D721Med (cell line): Measurements from ENCODE around the gene UCK2.

ENCODE experiments used
- DNase-seq: peaks from one replicate; pipeline ENCODE4 v3.0.0; 2011; ENCODE audit warnings: low spot score; ENCODE audit not compliant: insufficient read length
- FAIRE-seq: peaks from 2 replicates; lab custom pipeline; 2011; peaks lifted over from hg19 to GRCh38; lab: Jason Lieb, UNC
- TF ChIP-seq, protein P1 (sequence below): IDR thresholded peaks from 2 replicates; pipeline ENCODE4 v1.5.1; 2012; ENCODE audit warnings: mild to moderate bottlenecking, control low read depth; ENCODE audit not compliant: insufficient read depth; ENCODE audit errors: missing control alignments

UCK2 gene

DNA sequence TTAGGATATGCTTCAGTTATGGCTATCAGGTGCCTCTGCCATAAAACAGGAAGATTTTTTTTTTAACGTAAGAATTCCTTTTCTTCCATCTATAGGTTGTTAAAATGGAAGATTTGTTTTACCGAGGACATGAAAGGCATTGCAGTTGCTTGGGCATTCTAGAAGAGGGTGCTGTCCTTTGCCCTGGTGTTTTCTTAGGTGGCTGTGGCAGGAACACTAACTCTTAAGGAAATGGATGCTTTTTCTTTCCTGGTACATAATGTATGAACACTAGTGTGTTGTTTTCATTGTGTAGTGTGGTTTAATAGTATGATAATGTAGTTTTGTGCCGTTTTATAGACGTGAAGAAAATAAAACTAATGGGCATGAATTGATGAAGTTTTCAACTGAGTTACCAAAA is 47.2 kb downstream of the UCK2 start:
- TF ChIP-seq, protein P1, sequence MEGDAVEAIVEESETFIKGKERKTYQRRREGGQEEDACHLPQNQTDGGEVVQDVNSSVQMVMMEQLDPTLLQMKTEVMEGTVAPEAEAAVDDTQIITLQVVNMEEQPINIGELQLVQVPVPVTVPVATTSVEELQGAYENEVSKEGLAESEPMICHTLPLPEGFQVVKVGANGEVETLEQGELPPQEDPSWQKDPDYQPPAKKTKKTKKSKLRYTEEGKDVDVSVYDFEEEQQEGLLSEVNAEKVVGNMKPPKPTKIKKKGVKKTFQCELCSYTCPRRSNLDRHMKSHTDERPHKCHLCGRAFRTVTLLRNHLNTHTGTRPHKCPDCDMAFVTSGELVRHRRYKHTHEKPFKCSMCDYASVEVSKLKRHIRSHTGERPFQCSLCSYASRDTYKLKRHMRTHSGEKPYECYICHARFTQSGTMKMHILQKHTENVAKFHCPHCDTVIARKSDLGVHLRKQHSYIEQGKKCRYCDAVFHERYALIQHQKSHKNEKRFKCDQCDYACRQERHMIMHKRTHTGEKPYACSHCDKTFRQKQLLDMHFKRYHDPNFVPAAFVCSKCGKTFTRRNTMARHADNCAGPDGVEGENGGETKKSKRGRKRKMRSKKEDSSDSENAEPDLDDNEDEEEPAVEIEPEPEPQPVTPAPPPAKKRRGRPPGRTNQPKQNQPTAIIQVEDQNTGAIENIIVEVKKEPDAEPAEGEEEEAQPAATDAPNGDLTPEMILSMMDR, result no peak
- no peak for FAIRE-seq
- no peak for DNase-seq

DNA sequence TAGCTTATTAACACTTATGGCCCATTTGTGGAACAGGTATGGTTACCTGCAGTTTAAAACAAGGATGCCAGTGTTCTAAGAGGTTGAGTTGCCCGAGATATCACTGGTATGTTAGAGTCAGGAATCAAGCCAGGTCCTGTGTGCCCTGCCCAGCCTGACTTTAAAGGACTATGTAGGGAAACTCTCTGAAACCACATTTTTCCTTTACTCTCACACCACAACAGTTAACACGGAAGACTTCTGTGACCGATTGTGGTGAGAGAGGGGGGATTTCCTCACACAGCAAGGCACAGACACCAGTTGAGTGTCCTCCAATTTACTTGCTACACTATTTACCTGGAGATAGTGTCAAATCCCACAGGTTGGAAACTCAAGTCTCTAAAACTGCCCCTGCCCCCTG is 47.8 kb downstream of the UCK2 start:
- FAIRE-seq (no peak), DNase-seq (no peak)
- TF ChIP-seq, protein P1, result no peak

DNA sequence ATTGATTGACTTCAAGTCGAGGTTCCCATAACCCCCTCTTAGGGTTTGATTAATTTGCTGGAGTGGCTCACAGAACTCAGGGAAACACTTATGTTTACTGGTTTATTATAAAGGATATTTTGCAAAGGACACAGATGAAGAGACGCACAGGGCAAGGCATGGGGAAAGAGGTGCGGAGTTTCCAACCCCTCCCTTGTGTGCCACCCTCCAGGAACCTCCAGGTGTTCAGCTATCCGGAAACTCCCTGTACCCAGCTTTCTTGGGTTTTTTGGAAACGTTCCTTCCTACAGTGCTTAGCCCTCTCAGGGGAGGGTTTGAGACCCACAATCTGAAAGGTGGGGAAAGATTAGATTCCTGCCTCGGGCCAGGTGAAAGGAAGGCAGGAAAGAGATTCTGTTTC is 48.2 kb downstream of the UCK2 start:
- no peak for DNase-seq
- FAIRE-seq, result no peak
- TF ChIP-seq, protein P1, result no peak

DNA sequence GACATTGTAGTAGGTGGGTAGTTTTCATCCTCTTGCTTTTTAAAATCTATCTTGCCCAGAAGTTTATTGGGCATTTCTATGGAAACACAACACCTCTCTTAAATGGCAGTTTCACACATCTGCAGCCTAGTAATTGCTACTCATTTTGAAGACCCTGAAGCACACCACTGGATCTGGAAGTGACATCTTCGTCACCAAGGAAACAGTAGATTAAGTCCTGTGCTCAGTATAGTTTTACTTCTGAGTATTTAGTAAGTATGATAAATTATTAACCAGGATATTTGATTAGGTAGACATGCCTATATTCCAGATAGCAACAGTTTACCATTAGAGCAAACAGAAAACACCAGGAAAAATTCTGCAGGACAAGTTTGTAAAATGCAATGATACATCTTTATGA is 48.7 kb downstream of the UCK2 start:
- TF ChIP-seq, protein P1, result no peak
- FAIRE-seq, result no peak
- no peak for DNase-seq

DNA sequence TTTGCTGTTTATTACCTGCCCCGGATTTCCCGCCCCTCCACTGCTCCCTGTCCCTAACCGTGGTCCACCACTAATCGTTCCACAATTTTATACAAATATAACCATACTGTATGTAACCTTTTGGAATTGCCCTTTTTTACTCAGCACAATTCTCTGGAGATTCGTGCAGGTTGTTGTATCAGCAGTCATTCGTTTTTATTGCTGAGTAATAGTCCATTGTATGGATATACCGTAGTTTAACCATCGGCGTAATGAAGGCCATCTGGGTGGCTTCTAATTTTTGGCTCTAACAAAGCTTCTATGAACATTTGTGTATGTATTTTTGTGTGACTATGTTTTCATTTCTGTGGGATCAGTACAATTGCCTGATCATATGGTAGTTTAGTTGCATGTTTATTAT is 50.0 kb downstream of the UCK2 start:
- FAIRE-seq (no peak), DNase-seq (no peak)
- TF ChIP-seq, protein P1, result no peak

DNA sequence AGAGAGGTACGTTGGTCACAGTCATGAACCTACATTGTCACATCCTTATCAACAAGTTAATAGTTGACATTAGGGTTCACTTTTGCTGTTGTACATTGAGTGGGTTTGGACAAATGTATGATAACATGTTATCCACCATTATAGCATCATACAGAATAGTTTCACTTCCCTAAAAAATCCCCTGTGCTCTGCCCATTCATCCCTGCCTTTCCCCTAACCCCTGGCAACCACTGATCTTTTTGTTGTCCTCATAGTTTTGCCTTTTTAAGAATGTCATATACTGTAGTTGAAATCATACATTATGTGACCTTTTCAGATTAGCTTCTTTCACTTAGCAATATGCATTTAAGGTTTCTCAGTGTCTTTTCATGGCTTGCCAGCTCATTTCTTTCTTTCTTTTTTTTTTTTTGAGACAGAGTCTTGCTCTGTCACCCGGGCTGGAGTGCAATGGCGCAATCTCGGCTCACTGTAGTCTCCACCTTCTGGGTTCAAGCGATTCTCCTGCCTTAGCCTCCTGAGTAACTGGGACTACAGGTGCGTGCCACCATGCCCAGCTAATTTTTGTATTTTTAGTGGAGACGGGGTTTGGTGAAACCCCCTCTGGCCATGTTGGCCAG is 50.6 kb downstream of the UCK2 start:
- FAIRE-seq (no peak), DNase-seq (no peak)
- TF ChIP-seq, protein P1, result no peak

DNA sequence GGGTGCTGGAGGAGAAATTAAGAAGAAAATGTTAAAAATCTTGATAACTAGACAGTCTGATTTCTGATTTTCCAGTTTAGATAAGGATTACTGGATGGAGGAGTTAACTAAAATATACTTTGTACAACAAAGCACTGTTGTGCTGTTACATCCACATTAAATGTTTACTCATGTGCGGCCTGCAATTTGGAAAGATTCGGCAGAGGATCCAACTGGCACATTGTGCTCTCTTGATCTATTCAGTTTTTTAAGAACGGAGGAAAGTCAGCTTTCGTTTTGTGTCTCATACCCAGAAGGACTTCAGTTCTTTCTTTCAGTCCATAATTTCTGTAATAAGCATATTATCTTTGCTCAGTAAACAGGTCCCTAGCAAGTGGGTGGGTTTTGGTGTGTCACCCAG is 52.5 kb downstream of the UCK2 start:
- DNase-seq, result no peak
- TF ChIP-seq, protein P1, result no peak
- FAIRE-seq, result no peak
